Right atrium auricular region (tissue), 2 donors: ENCODE measurements around the gene PAX7. TPM values are rescaled to one million over a fixed set of nuclear protein-coding genes. Genes with fewer than 3 reads are reported as not detected.

Source experiments
- DNase-seq: peaks from one replicate; pipeline ENCODE4 v3.0.0-alpha.2; 2019; ENCODE audit warnings: low spot score
- H3K27ac ChIP-seq, 2 donors: fragments of 200-600 bp; sonication (generic); 1 replicate in 1 of 2; 2 replicates in 1 of 2; pipeline ENCODE4 v1.5.1; 2016 to 2019
- H3K27me3 ChIP-seq, 2 donors: fragments of 200-600 bp; sonication (generic); one replicate each; pipeline versions ENCODE4 v1.5.1 to v1.6.0; 2017 to 2019
- H3K36me3 ChIP-seq: fragments of 200-600 bp; sonication (generic); one replicate; pipeline ENCODE4 v1.5.1; 2016
- H3K4me1 ChIP-seq, 2 donors: fragments of 200-600 bp; sonication (generic); one replicate each; pipeline versions ENCODE4 v1.5.1 to v1.6.0; 2017 to 2019
- H3K4me3 ChIP-seq, 2 donors: fragments of 200-600 bp; sonication (generic); 1 replicate in 1 of 2; 2 replicates in 1 of 2; pipeline ENCODE4 v1.5.1; 2017 to 2019; ENCODE audit warnings: mild to moderate bottlenecking in 1 of 2, moderate library complexity in 1 of 2
- H3K9me3 ChIP-seq, 2 donors: fragments of 200-600 bp; sonication (generic); one replicate each; pipeline ENCODE4 v1.5.1; 2019
- CTCF ChIP-seq, 2 donors: fragments of 200-600 bp; sonication (generic); IDR thresholded peaks; one replicate each; pipeline ENCODE4 v1.5.1; 2019; ENCODE audit warnings: antibody characterized with exemption in 2 of 2
- total RNA-seq, 2 donors: library from RNA; depleted of rRNA; stranded (reverse); fragments of >200 nt; gene quantifications; one replicate each; pipeline ENCODE4 v1.1.0, GENCODE V29; 2016

The PAX7 gene
- total RNA-seq, 2 donors from 2014 or later, result not detected

DNA sequence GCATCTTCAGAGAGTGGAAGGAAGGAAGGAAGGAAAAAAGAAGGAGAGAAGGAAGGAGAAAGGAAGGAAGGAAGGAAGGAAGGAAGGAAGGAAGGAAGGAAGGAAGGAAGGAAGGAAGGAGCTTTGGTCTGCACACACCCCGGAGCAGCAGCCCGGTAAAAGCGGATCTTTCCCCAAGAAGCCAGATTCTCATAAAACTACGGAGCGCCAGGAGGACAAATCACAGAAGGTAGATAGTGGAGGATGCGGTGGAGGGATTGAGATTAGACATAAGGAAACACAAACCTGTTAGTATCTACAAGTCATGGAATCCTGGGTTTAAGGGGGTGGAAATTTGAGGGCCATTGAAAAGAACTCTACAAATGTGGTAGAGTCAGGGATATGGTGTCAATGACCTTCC lies 36.7 kb downstream of the PAX7 start:
- H3K4me1 ChIP-seq, result no peaks in the 10 kb centered on the region
- H3K36me3 ChIP-seq, result no peaks in the 10 kb centered on the region
- H3K4me3 ChIP-seq, result no peak overlapping the region
- H3K27me3 ChIP-seq, result no peaks in the 10 kb centered on the region
- TF ChIP-seq CTCF (IDR thresholded peaks at IDR 0.05), result no peak
- H3K27ac ChIP-seq, result no peak overlapping the region
- no peaks in the 10 kb centered on the region for H3K9me3 ChIP-seq
- no peak for DNase-seq

DNA sequence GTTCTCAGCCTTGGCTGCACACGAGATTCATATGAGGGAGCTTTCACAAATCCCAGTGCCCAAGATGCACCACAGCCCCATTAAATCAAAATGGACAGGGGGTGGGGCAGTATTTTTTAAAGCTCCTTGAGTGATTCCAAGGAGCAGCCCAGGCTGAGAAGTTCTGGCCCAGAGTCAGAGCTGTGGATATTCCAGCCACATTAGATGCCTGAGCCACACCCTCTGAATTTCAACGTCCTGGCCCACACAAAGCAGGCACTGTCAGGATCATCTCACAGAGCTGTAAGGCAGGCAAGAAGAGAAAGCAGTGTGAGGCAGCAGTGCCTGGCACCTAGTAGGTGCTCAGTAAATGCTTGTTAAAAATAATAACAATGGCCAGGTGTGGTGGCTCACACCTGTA lies 37.4 kb downstream of the PAX7 start:
- H3K27me3 ChIP-seq, result no peaks in the 10 kb centered on the region

GRCh38 chr1:18668750-18669404 lies 38.2 kb downstream of the PAX7 start:
- TF ChIP-seq CTCF (IDR thresholded peaks at IDR 0.05), result no peak
- H3K9me3 ChIP-seq, result no peaks in the 10 kb centered on the region

More for the DNA sequence above, 37.4 kb downstream of the PAX7 start:
- no peaks in the 10 kb centered on the region for H3K36me3 ChIP-seq
- DNase-seq, result no peak
- no peak for TF ChIP-seq CTCF (IDR thresholded peaks at IDR 0.05)
- H3K9me3 ChIP-seq, result no peaks in the 10 kb centered on the region
- H3K4me1 ChIP-seq, result no peaks in the 10 kb centered on the region
- no peak overlapping the region for H3K4me3 ChIP-seq
- no peak overlapping the region for H3K27ac ChIP-seq

DNA sequence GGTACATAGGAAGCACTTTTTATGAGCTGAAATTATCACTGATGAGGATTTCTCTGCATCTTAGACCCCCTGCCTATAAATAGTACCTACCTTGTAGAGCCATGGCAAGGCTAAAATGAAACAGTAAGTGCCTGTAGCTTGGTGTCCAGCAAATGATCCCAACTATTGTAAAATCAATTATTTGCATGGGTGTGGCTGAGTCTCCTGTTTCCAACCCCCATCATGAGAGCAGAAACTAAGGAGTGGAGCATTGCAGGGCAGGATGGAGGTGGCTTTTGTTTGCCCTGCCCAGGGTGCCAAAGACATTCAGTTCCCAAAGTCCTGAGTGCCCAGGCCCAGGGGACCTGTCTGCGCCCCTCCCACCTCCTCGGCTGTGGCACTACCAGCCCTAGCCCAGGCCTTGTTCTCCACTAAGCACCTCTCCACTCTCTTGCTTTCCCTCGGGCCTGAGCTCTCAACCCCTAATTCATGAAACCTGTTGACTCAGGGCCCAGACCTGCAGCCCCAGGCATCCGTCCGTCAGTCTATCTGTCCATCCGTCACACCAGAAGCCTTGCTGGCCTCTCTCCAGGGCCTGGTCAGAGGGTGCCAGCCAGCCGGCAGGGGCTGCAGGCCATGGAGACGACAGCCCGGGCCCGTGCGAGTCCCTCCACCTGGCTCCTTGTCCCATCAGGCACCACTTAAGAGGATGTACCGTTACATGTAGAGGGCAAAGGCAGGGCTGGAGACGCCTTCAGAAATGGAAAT lies 39.6 kb downstream of the PAX7 start:
- DNase-seq, result no peak
- Histone ChIP-seq H3K27me3 (no peaks in the 10 kb centered on the region), H3K27ac (no peak overlapping the region)

More at GRCh38 chr1:18668750-18669404, 38.2 kb downstream of the PAX7 start:
- no peak overlapping the region for H3K27ac ChIP-seq
- no peaks in the 10 kb centered on the region for H3K4me1 ChIP-seq
- H3K36me3 ChIP-seq, result no peaks in the 10 kb centered on the region
- no peak for DNase-seq
- no peaks in the 10 kb centered on the region for H3K27me3 ChIP-seq
- no peak overlapping the region for H3K4me3 ChIP-seq

DNA sequence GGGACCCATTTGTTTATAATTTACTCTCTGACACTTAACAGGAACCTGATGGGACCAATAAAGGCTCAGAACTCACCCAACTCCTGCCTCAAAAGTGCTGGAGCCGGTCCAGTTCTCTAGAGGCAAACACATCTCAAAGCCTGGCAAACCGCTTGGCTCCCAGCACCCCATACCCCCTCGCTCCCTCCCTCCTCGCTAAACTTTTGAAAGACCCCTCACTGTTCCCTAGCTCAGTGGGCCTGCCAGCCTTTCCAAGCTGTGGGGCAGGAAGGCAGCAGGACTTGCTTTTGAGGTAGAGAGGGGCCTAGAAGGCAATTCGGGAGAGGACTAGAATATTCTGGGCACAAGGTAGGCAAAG lies 40.2 kb downstream of the PAX7 start:
- no peak for TF ChIP-seq CTCF (IDR thresholded peaks at IDR 0.05)
- H3K27me3 ChIP-seq, result no peaks in the 10 kb centered on the region
- no peaks in the 10 kb centered on the region for H3K9me3 ChIP-seq

More for the DNA sequence above, 39.6 kb downstream of the PAX7 start:
- no peak overlapping the region for H3K4me3 ChIP-seq
- no peaks in the 10 kb centered on the region for H3K36me3 ChIP-seq
- H3K4me1 ChIP-seq, result no peaks in the 10 kb centered on the region
- TF ChIP-seq CTCF (IDR thresholded peaks at IDR 0.05), result no peak
- H3K9me3 ChIP-seq, result no peaks in the 10 kb centered on the region

More for the DNA sequence above, 40.2 kb downstream of the PAX7 start:
- Histone ChIP-seq H3K4me3 (no peak overlapping the region), H3K27ac (no peak overlapping the region), H3K36me3 (no peaks in the 10 kb centered on the region), H3K4me1 (no peaks in the 10 kb centered on the region)
- no peak for DNase-seq
